CD4-positive, CD25-positive, alpha-beta regulatory T cell (primary cell): ENCODE results near the gene PCDH1. TPM values are rescaled to one million over a fixed set of nuclear protein-coding genes. Genes with fewer than 3 reads are reported as not detected.
"Not testable (repeated sequence)": the region's sequence is repeated elsewhere in the genome, so short reads cannot be mapped to it uniquely, and the experiment has no call there.

Experiments
- ATAC-seq, 2 donors: fragments of 150-1000 bp; cut with Tn5 transposase; one replicate each; pipeline ENCODE4 v1.10.0; 2021; ENCODE audit warnings: low read depth in 2 of 2, moderate number of reproducible peaks in 2 of 2, moderate library complexity in 1 of 2
- DNase-seq, 3 donors: peaks; one replicate each; pipeline versions ENCODE4 v3.0.0 to v3.0.0-alpha.2; 2012 to 2022; ENCODE audit warnings: mixed read lengths in 1 of 3
- H3K27ac ChIP-seq: one replicate; pipeline ENCODE4 v1.7.0; 2013; ENCODE audit warnings: mild to moderate bottlenecking, low read length; ENCODE audit not compliant: insufficient read depth, poor library complexity, severe bottlenecking
- H3K27me3 ChIP-seq: one replicate; pipeline ENCODE4 v1.7.0; 2013; ENCODE audit warnings: low read length; ENCODE audit not compliant: control insufficient read depth, insufficient read depth
- H3K36me3 ChIP-seq: one replicate; pipeline ENCODE4 v1.7.0; 2013; ENCODE audit warnings: mild to moderate bottlenecking, low read length, moderate library complexity; ENCODE audit not compliant: control insufficient read depth, insufficient read depth
- H3K4me1 ChIP-seq: 2 replicates; pipeline ENCODE4 v1.7.0; 2013; ENCODE audit warnings: mild to moderate bottlenecking, low read length; ENCODE audit not compliant: insufficient read depth, control insufficient read depth, poor library complexity, severe bottlenecking
- H3K4me3 ChIP-seq: one replicate; pipeline ENCODE4 v1.7.0; 2013; ENCODE audit warnings: low read depth, mild to moderate bottlenecking, low read length, moderate library complexity
- H3K9me3 ChIP-seq, 2 experiments: 1 replicate in 1 of 2; 2 replicates in 1 of 2; pipeline ENCODE4 v1.7.0; 2013; ENCODE audit warnings: low read length in 2 of 2, mild to moderate bottlenecking in 1 of 2, moderate library complexity in 1 of 2; ENCODE audit not compliant: control insufficient read depth in 2 of 2
- H3K27ac Mint-ChIP-seq, 3 donors: one replicate each; pipeline ENCODE4 v1.8.0; 2020 to 2022; ENCODE audit warnings: mild to moderate bottlenecking in 3 of 3, mixed read lengths in 3 of 3, moderate library complexity in 2 of 3
- H3K27me3 Mint-ChIP-seq: one replicate; pipeline ENCODE4 v1.8.0; 2022; ENCODE audit warnings: mild to moderate bottlenecking, mixed read lengths
- H3K36me3 Mint-ChIP-seq: one replicate; pipeline ENCODE4 v1.8.0; 2020; ENCODE audit warnings: mixed read lengths
- H3K4me1 Mint-ChIP-seq, 4 donors: one replicate each; pipeline ENCODE4 v1.8.0; 2020 to 2022; ENCODE audit warnings: mixed read lengths in 4 of 4, mild to moderate bottlenecking in 1 of 4
- H3K4me3 Mint-ChIP-seq, 4 donors: one replicate each; pipeline ENCODE4 v1.8.0; 2020 to 2022; ENCODE audit warnings: mild to moderate bottlenecking in 4 of 4, mixed read lengths in 4 of 4, moderate library complexity in 3 of 4
- H3K9me3 Mint-ChIP-seq, 7 donors: one replicate each; pipeline ENCODE4 v1.8.0; 2020 to 2022; ENCODE audit warnings: mixed read lengths in 7 of 7, mild to moderate bottlenecking in 3 of 7, moderate library complexity in 2 of 7
- polyA plus RNA-seq, 4 donors: library from polyadenylated mRNA; unstranded; fragments of 300-500 nt; fragmentation: Illumina TruSeq; gene quantifications; one replicate each; pipeline ENCODE4 v1.2.3, GENCODE V29; 2021
- total RNA-seq: library from RNA; stranded (reverse); gene quantifications from one replicate; pipeline ENCODE4 v1.2.3, GENCODE V29; 2022

The PCDH1 gene
- total and polyA plus RNA-seq, 5 donors from 2014 or later, result 0.20 to 2.6 (median 1.3) TPM

GRCh38 chr5:141824717-141825116 lies 53.5 kb downstream of the PCDH1 start:
- ATAC-seq (no peak), DNase-seq (no peak)
- Histone ChIP-seq H3K4me3 (no peak overlapping the region), H3K4me1 (no peaks in the 10 kb centered on the region), H3K36me3 (no peaks in the 10 kb centered on the region), H3K9me3 (no peaks in the 10 kb centered on the region), H3K27ac (no peak overlapping the region), H3K27me3 (peaks cover 1% of the 10 kb centered on the region)
- Mint-ChIP-seq H3K27ac (peak overlapping the region in 1 of 3 donors; percentile 60), H3K36me3 (no peaks in the 10 kb centered on the region), H3K4me1 (no peaks in the 10 kb centered on the region), H3K27me3 (peaks cover 30% of the 10 kb centered on the region), H3K9me3 (no peaks in the 10 kb centered on the region), H3K4me3 (no peak overlapping the region)

- Histone ChIP-seq H3K36me3 (no peaks in the 10 kb centered on the region), H3K9me3 (no peaks in the 10 kb centered on the region), H3K4me3 (no peak overlapping the region), H3K4me1 (no peaks in the 10 kb centered on the region), H3K27me3 (peaks cover under 1% of the 10 kb centered on the region), H3K27ac (no peak overlapping the region)
- H3K27ac Mint-ChIP-seq, result no peak overlapping the region
- no peak overlapping the region for H3K4me3 Mint-ChIP-seq
- no peaks in the 10 kb centered on the region for H3K36me3 Mint-ChIP-seq
- H3K9me3 Mint-ChIP-seq, result no peaks in the 10 kb centered on the region
- no peaks in the 10 kb centered on the region for H3K4me1 Mint-ChIP-seq
- H3K27me3 Mint-ChIP-seq, result peaks cover 31% of the 10 kb centered on the region
- no peak for ATAC-seq
- DNase-seq, result no peak
Observed at GRCh38 chr5:141823056-141823455, 55.2 kb downstream of the PCDH1 start.

- no peak overlapping the region for H3K27ac Mint-ChIP-seq
- no peak for DNase-seq
- H3K36me3 Mint-ChIP-seq, result no peaks in the 10 kb centered on the region
- ATAC-seq, result no peak
- H3K4me1 Mint-ChIP-seq, result no peaks in the 10 kb centered on the region
- H3K9me3 Mint-ChIP-seq, result no peaks in the 10 kb centered on the region
- H3K4me3 ChIP-seq, result no peak overlapping the region
- H3K36me3 ChIP-seq, result no peaks in the 10 kb centered on the region
- no peak overlapping the region for H3K4me3 Mint-ChIP-seq
- peaks cover 31% of the 10 kb centered on the region for H3K27me3 Mint-ChIP-seq
- no peaks in the 10 kb centered on the region for H3K27me3 ChIP-seq
- H3K27ac ChIP-seq, result no peak overlapping the region
- H3K4me1 ChIP-seq, result no peaks in the 10 kb centered on the region
- H3K9me3 ChIP-seq, result no peaks in the 10 kb centered on the region
Observed at GRCh38 chr5:141822144-141822543, 56.1 kb downstream of the PCDH1 start.

GRCh38 chr5:141821430-141821925 lies 56.7 kb downstream of the PCDH1 start:
- Histone ChIP-seq H3K27ac (no peak overlapping the region), H3K4me3 (no peak overlapping the region)
- H3K27ac Mint-ChIP-seq, result no peak overlapping the region

GRCh38 chr5:141820686-141821085 lies 57.5 kb downstream of the PCDH1 start:
- peaks cover 35% of the 10 kb centered on the region for H3K27me3 Mint-ChIP-seq
- not testable (repeated sequence) for ATAC-seq, H3K4me3 Mint-ChIP-seq, H3K9me3 Mint-ChIP-seq, H3K36me3 Mint-ChIP-seq, H3K4me3 ChIP-seq, DNase-seq, H3K36me3 ChIP-seq, H3K27ac Mint-ChIP-seq, H3K4me1 ChIP-seq, H3K4me1 Mint-ChIP-seq, H3K9me3 ChIP-seq, H3K27me3 ChIP-seq, H3K27ac ChIP-seq

More at GRCh38 chr5:141821430-141821925, 56.7 kb downstream of the PCDH1 start:
- Mint-ChIP-seq H3K36me3 (no peaks in the 10 kb centered on the region), H3K4me1 (no peaks in the 10 kb centered on the region), H3K4me3 (no peak overlapping the region), H3K9me3 (no peaks in the 10 kb centered on the region), H3K27me3 (peaks cover 35% of the 10 kb centered on the region)
- H3K9me3 ChIP-seq, result no peaks in the 10 kb centered on the region
- no peak for DNase-seq
- H3K4me1 ChIP-seq, result no peaks in the 10 kb centered on the region
- no peaks in the 10 kb centered on the region for H3K36me3 ChIP-seq
- ATAC-seq, result no peak
- H3K27me3 ChIP-seq, result no peaks in the 10 kb centered on the region

- ATAC-seq (no peak), DNase-seq (no peak)
- H3K4me3 Mint-ChIP-seq, result no peak overlapping the region
- Histone ChIP-seq H3K36me3 (no peaks in the 10 kb centered on the region), H3K27ac (no peak overlapping the region), H3K9me3 (no peaks in the 10 kb centered on the region), H3K27me3 (no peaks in the 10 kb centered on the region), H3K4me1 (no peaks in the 10 kb centered on the region), H3K4me3 (no peak overlapping the region)
- no peaks in the 10 kb centered on the region for H3K36me3 Mint-ChIP-seq
- peaks cover 42% of the 10 kb centered on the region for H3K27me3 Mint-ChIP-seq
- H3K27ac Mint-ChIP-seq, result no peak overlapping the region
- H3K4me1 Mint-ChIP-seq, result no peaks in the 10 kb centered on the region
- no peaks in the 10 kb centered on the region for H3K9me3 Mint-ChIP-seq
Observed at GRCh38 chr5:141817631-141818030, 60.6 kb downstream of the PCDH1 start.

- Histone ChIP-seq H3K27ac (no peak overlapping the region), H3K4me1 (peaks cover under 1% of the 10 kb centered on the region), H3K36me3 (no peaks in the 10 kb centered on the region), H3K4me3 (no peak overlapping the region), H3K9me3 (no peaks in the 10 kb centered on the region), H3K27me3 (no peaks in the 10 kb centered on the region)
- DNase-seq, result no peak
- no peak for ATAC-seq
- Mint-ChIP-seq H3K27me3 (peaks cover 46% of the 10 kb centered on the region), H3K27ac (no peak overlapping the region), H3K9me3 (no peaks in the 10 kb centered on the region), H3K4me3 (no peak overlapping the region), H3K4me1 (no peaks in the 10 kb centered on the region), H3K36me3 (no peaks in the 10 kb centered on the region)
Observed at GRCh38 chr5:141816598-141817399, 61.4 kb downstream of the PCDH1 start.

- DNase-seq (no peak), ATAC-seq (no peak)
- Histone ChIP-seq H3K4me1 (peaks cover 4% of the 10 kb centered on the region), H3K36me3 (no peaks in the 10 kb centered on the region), H3K27ac (no peak overlapping the region), H3K4me3 (no peak overlapping the region), H3K27me3 (peaks cover 5% of the 10 kb centered on the region), H3K9me3 (no peaks in the 10 kb centered on the region)
- Mint-ChIP-seq H3K27ac (no peak overlapping the region), H3K4me3 (no peak overlapping the region), H3K36me3 (no peaks in the 10 kb centered on the region), H3K9me3 (no peaks in the 10 kb centered on the region), H3K4me1 (no peaks in the 10 kb centered on the region), H3K27me3 (peaks cover 54% of the 10 kb centered on the region)
Observed at GRCh38 chr5:141815796-141816180, 62.4 kb downstream of the PCDH1 start.
